Esophagus squamous epithelium (tissue), 5 donors: ENCODE results near the gene YES1. TPM values are rescaled to one million over a fixed set of nuclear protein-coding genes. Genes with fewer than 3 reads are reported as not detected.
A peak's percentile ranks its signal among the peaks of the same experiment; 100 is the strongest.

Experiments used
- DNase-seq: peaks from one replicate; lab custom pipeline; 2025; lab: John Stamatoyannopoulos, UW
- H3K27ac ChIP-seq, 4 donors: fragments of 200-600 bp; sonication (generic); one replicate each; pipeline ENCODE4 v1.5.1; 2016 to 2019; ENCODE audit warnings: mild to moderate bottlenecking in 1 of 4
- H3K27me3 ChIP-seq, 4 donors: fragments of 200-600 bp; sonication (generic); 1 replicate in 3 of 4; 2 replicates in 1 of 4; pipeline versions ENCODE4 v1.5.1 to v1.6.0; 2017 to 2021; ENCODE audit warnings: antibody characterized with exemption in 1 of 4
- H3K36me3 ChIP-seq, 3 donors: fragments of 200-600 bp; sonication (generic); one replicate each; pipeline ENCODE4 v1.5.1; 2016 to 2019
- H3K4me1 ChIP-seq, 3 donors: fragments of 200-600 bp; sonication (generic); one replicate each; pipeline ENCODE4 v1.5.1; 2017 to 2019
- H3K4me3 ChIP-seq, 4 donors: fragments of 200-600 bp; sonication (generic); 1 replicate in 3 of 4; 2 replicates in 1 of 4; pipeline ENCODE4 v1.5.1; 2016 to 2019; ENCODE audit warnings: mild to moderate bottlenecking in 2 of 4, moderate library complexity in 1 of 4
- H3K9me3 ChIP-seq, 3 donors: fragments of 200-600 bp; sonication (generic); one replicate each; pipeline ENCODE4 v1.5.1; 2016 to 2019
- POLR2A ChIP-seq, 4 donors: fragments of 450-650 bp; IDR thresholded peaks; one replicate each; pipeline ENCODE4 v1.6.1; 2017; ENCODE audit warnings: antibody characterized with exemption in 4 of 4, mild to moderate bottlenecking in 4 of 4, moderate library complexity in 3 of 4
- WGBS, 2 donors: methylation state at CpG; one replicate each; pipeline ENCODE4 v1.1.5; 2018; 5-methylcytosine and 5-hydroxymethylcytosine counted together
- intact Hi-C: fragments of 100-400 bp; cut with DNase I; formaldehyde crosslinking; loops from one replicate; pipeline ENCODE4 v1.15.0; 2022
- total RNA-seq, 4 donors: library from RNA; depleted of rRNA; stranded (reverse); fragments of >200 nt; gene quantifications; one replicate each; pipeline ENCODE4 v1.1.0, GENCODE V29; 2016
- TF ChIP-seq, protein P1 (sequence below), 6 experiments: fragments of 450-650 bp in 4 of 6; fragments of 200-600 bp in 2 of 6; sonication (generic) in 2 of 6; IDR thresholded peaks; one replicate each; pipeline ENCODE4 v1.5.1; 2016 to 2019; ENCODE audit warnings: antibody characterized with exemption in 6 of 6, mild to moderate bottlenecking in 4 of 6, moderate library complexity in 4 of 6
- donor health status: DM: yes; HTN: yes; CAD: no.

YES1 gene
- total RNA-seq, 4 donors from 2014 or later: 105 to 143 (median 125) TPM

DNA sequence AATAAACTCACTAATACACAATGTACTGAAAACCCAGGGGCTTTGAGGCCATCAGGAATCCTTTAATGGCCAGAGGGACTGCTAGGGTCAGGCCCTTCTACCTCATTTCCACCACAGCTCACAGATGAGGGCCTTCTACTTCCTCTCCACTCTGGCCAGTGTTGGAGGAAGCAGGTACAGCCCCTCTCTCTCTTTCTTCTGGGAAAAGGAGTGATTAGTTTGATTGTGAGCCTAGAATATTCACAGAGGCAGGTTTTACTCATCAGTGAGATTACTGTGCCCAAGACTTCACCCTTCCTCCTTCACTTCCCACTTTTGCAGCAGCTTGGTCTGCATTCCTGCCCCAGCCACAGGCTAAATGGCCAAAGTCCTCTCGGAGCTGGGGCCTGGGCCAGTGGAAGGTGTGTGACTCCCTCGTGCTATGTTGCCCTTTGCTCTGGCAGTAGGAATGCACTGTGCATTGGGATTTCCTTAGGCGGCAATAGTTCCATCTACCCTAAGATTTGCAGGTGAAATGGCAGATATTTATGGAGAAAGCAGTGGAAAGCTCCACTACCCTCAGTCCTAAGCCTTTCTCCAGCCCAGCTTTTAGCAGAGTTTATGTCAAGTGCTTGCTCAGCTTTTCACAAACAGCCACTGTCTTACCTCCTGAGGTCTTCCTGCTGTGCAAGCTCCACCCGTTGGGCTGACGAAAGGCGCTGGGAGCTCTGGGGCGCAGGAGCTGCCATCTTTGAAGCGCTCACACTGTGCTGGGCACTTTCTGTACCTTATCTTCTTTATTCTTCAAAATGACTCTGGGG lies 36.2 kb upstream of the YES1 start:
- H3K4me3 ChIP-seq: no peak overlapping the region
- DNase-seq: no peak
- no peaks in the 10 kb centered on the region for H3K9me3 ChIP-seq
- H3K27me3 ChIP-seq: no peaks in the 10 kb centered on the region
- 72 to 79% methylated on average over 7 to 8 of the region's 8 CpGs for WGBS, 2 donors
- TF ChIP-seq, protein P1, sequence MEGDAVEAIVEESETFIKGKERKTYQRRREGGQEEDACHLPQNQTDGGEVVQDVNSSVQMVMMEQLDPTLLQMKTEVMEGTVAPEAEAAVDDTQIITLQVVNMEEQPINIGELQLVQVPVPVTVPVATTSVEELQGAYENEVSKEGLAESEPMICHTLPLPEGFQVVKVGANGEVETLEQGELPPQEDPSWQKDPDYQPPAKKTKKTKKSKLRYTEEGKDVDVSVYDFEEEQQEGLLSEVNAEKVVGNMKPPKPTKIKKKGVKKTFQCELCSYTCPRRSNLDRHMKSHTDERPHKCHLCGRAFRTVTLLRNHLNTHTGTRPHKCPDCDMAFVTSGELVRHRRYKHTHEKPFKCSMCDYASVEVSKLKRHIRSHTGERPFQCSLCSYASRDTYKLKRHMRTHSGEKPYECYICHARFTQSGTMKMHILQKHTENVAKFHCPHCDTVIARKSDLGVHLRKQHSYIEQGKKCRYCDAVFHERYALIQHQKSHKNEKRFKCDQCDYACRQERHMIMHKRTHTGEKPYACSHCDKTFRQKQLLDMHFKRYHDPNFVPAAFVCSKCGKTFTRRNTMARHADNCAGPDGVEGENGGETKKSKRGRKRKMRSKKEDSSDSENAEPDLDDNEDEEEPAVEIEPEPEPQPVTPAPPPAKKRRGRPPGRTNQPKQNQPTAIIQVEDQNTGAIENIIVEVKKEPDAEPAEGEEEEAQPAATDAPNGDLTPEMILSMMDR (IDR thresholded peaks at IDR 0.05): no peak
- no peak for TF ChIP-seq POLR2A (IDR thresholded peaks at IDR 0.05)
- no peaks in the 10 kb centered on the region for H3K36me3 ChIP-seq
- no peak overlapping the region for H3K27ac ChIP-seq
- intact Hi-C loops: no loop called here
- H3K4me1 ChIP-seq: no peaks in the 10 kb centered on the region

DNA sequence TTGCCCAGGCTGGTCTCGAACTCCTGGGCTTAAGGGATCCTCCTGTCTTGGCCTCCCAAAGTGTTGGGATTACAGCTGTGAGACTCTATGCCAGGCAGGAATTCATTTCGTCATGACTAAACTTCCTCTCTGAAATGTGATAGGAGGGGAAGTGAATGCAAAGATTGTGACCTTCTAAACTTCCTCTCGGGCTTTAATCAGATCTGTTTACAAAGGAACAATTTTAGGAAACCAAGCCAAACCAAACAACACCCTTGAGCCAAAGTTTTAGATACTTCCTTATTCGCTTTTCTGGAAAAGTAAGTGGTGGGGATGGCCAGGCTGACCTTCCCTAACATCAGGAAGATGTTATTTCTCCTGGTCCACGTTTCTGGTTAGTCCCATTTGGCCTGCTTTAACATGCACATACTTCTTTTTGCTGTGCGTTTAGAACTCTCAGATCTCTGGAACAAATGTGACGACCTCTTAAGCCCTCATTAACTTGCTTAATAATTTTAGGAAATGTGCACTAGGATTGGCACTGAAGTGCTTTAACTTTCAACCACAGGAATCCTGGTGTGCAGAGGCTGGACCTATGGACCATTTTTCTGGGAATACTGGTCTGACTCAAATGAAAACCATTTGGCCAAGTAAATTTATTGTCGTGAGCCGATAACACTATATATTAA lies 33.2 kb upstream of the YES1 start:
- H3K4me1 ChIP-seq: no peaks in the 10 kb centered on the region
- WGBS, 2 donors: 17 to 25% methylated on average over 8 to 9 of the region's 9 CpGs
- no peak for DNase-seq
- TF ChIP-seq POLR2A (IDR thresholded peaks at IDR 0.05): no peak
- TF ChIP-seq, protein P1 (IDR thresholded peaks at IDR 0.05): no peak
- H3K36me3 ChIP-seq: no peaks in the 10 kb centered on the region
- H3K4me3 ChIP-seq: no peak overlapping the region
- peak overlapping the region in 1 of 4 donors; percentile 13 for H3K27ac ChIP-seq
- intact Hi-C loops: no loop called here
- H3K27me3 ChIP-seq: peaks cover 0 to 12% (median 0%) of the 10 kb centered on the region in 4 donors
- no peaks in the 10 kb centered on the region for H3K9me3 ChIP-seq

GRCh38 chr18:841647-842370 lies 29.8 kb upstream of the YES1 start:
- TF ChIP-seq, protein P1 (IDR thresholded peaks at IDR 0.05): no peak
- no peak for TF ChIP-seq POLR2A (IDR thresholded peaks at IDR 0.05)
- no peak overlapping the region for H3K27ac ChIP-seq
- 40 to 41% methylated on average over 15 of the region's 15 CpGs for WGBS, 2 donors
- H3K9me3 ChIP-seq: no peaks in the 10 kb centered on the region
- intact Hi-C loops: no loop called here
- H3K4me3 ChIP-seq: no peak overlapping the region
- no peak for DNase-seq
- peaks cover 0 to 12% (median 0%) of the 10 kb centered on the region in 4 donors for H3K27me3 ChIP-seq
- peaks cover 0 to 6% (median 3%) of the 10 kb centered on the region in 3 donors for H3K4me1 ChIP-seq
- no peaks in the 10 kb centered on the region for H3K36me3 ChIP-seq

DNA sequence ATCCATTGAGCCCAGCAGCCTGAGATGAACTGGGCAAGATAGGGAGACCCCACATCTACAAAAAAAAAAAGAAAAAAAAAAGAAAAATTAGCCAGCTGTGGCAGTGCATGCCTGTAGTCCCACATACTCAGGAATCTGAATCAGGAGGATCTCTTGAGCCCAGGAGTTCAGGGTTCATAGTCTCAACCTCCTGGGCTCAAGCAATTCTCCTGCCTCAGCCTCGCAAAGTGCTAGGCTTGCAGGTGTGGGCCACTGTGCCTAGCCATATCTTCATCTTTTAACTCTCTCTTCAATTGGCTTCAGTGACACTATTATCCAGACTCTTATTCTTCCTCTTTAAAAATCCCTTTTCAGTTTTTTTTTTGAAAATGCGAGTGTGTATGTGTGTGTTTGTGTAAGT lies 28.5 kb upstream of the YES1 start:
- WGBS, 2 donors: 87 to 90% methylated on average over 2 of the region's 2 CpGs
- intact Hi-C loops: no loop called here
- Histone ChIP-seq H3K4me3 (no peak overlapping the region), H3K4me1 (peaks cover 0 to 6% (median 3%) of the 10 kb centered on the region in 3 donors), H3K27me3 (peaks cover 0 to 12% (median 0%) of the 10 kb centered on the region in 4 donors), H3K27ac (no peak overlapping the region), H3K9me3 (no peaks in the 10 kb centered on the region), H3K36me3 (no peaks in the 10 kb centered on the region)
- DNase-seq: no peak
- no peak for TF ChIP-seq POLR2A (IDR thresholded peaks at IDR 0.05)
- TF ChIP-seq, protein P1 (IDR thresholded peaks at IDR 0.05): no peak
